Kidney epithelial cell (primary cell): ENCODE data around the gene RANGRF. TPM values are rescaled to one million over a fixed set of nuclear protein-coding genes. Genes with fewer than 3 reads are reported as not detected.
A peak's percentile ranks its signal among the peaks of the same experiment; 100 is the strongest.

Experiments used
- DNase-seq: peaks from one replicate; pipeline ENCODE4 v3.0.0-alpha.2; 2010; ENCODE audit warnings: low read depth
- H3K27me3 ChIP-seq: 2 replicates; pipeline ENCODE4 v1.6.0; 2011; ENCODE audit warnings: low read length; ENCODE audit not compliant: control insufficient read depth, insufficient read depth
- H3K36me3 ChIP-seq: 2 replicates; pipeline ENCODE4 v1.5.1; 2011; ENCODE audit warnings: low read length; ENCODE audit not compliant: control insufficient read depth, insufficient read depth
- H3K4me3 ChIP-seq: 2 replicates; pipeline ENCODE4 v1.5.1; 2011; ENCODE audit warnings: low read depth, mild to moderate bottlenecking, control low read depth, low read length
- total RNA-seq: library from RNA; depleted of rRNA; stranded (reverse); fragments of >200 nt; gene quantifications from 2 replicates; pipeline ENCODE4 v1.2.3, GENCODE V29; 2015
- TF ChIP-seq, protein P1 (sequence below): IDR thresholded peaks from 2 replicates; pipeline ENCODE4 v1.5.1; 2011; ENCODE audit warnings: mild to moderate bottlenecking, moderate library complexity, low read length, control low read depth, inconsistent platforms; ENCODE audit not compliant: insufficient read depth, poor library complexity, severe bottlenecking

The RANGRF gene
- total RNA-seq, 1 donor from 2014 or later, result 30.0 TPM

DNA sequence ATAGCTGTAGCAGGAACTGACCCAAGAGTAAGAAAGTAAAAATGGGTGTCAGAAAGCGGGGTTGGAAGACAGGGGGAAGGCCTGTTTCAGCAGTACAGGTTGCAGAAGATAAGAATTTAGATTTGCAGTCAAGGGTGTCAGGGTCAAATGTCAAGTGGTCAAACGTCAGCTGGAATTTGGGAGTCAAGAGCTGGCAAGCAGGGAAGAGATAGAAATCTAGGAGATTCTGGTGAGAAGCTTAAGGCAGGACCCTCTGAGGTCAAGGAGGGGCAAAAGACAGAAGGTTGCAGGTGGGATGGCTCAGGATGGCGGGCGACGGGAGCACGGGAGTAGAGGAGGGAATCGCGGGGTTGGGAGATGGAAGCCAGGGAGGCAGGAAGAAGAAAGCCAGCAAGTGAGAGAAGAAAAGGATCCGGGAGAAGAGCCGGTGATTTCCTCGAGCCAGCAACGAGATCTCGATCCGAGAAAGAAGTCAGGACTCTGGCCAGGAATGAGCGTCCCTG lies 6.4 kb downstream of the RANGRF start:
- peak overlapping the region; percentile 71 for H3K4me3 ChIP-seq
- TF ChIP-seq, protein P1, sequence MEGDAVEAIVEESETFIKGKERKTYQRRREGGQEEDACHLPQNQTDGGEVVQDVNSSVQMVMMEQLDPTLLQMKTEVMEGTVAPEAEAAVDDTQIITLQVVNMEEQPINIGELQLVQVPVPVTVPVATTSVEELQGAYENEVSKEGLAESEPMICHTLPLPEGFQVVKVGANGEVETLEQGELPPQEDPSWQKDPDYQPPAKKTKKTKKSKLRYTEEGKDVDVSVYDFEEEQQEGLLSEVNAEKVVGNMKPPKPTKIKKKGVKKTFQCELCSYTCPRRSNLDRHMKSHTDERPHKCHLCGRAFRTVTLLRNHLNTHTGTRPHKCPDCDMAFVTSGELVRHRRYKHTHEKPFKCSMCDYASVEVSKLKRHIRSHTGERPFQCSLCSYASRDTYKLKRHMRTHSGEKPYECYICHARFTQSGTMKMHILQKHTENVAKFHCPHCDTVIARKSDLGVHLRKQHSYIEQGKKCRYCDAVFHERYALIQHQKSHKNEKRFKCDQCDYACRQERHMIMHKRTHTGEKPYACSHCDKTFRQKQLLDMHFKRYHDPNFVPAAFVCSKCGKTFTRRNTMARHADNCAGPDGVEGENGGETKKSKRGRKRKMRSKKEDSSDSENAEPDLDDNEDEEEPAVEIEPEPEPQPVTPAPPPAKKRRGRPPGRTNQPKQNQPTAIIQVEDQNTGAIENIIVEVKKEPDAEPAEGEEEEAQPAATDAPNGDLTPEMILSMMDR, result no peak
- no peaks in the 10 kb centered on the region for H3K36me3 ChIP-seq

DNA sequence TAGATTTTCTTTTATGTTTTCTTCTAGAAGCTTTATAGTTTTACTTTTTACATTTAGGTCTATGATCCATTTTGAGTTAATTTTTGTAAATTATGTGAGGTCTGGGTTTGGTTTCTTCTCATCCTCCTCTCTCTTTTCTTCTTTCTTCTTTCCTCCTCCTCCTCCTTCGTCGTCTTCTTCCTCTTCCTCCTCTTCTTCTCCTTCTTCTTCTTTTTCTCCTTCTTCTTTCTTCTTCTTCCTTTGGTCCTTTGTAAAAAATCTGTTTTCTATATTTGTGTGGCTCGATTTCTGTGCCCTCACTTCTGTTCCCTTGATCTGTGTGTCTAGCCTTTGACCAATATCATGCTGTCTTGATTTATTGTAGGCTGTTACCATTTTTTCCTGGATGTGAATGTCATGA lies 11.8 kb downstream of the RANGRF start:
- no peak for DNase-seq
- Histone ChIP-seq H3K36me3 (no peaks in the 10 kb centered on the region), H3K4me3 (no peak overlapping the region), H3K27me3 (no peaks in the 10 kb centered on the region)
- TF ChIP-seq, protein P1, result no peak

More for the DNA sequence above, 6.4 kb downstream of the RANGRF start:
- no peak for DNase-seq
- H3K27me3 ChIP-seq, result no peaks in the 10 kb centered on the region

DNA sequence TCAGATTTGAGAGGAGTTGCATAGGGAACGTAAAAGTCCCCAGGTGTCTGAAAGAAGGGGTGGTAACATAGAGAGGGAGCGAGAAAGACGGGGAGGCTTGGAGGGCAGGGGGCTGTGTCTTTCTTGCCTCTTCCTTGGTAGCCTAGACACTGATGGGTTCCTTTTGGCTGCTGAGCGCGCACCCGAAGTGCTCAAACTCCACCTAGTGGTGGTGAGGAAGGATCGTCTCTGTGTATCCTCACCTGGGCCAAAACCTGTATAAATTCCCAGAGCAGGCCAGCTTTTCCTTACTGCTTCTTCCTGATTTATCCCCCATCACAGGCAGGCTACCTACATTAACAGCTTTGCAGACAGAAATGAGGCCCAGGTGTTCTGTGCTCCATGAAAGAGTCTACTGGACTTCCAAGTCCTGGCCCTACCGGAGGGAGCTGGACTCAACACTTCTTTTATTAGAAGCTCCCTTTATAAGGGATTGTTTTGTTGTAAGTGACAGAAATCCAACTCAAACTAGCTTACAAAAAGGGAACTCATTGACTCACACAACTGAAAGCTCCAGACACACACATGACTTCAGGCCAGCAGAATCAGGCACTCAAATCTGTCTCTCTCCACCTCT lies 12.3 kb downstream of the RANGRF start:
- no peak for DNase-seq
- TF ChIP-seq, protein P1, result peak; percentile 92
- no peaks in the 10 kb centered on the region for H3K27me3 ChIP-seq
- no peaks in the 10 kb centered on the region for H3K36me3 ChIP-seq
- no peak overlapping the region for H3K4me3 ChIP-seq

DNA sequence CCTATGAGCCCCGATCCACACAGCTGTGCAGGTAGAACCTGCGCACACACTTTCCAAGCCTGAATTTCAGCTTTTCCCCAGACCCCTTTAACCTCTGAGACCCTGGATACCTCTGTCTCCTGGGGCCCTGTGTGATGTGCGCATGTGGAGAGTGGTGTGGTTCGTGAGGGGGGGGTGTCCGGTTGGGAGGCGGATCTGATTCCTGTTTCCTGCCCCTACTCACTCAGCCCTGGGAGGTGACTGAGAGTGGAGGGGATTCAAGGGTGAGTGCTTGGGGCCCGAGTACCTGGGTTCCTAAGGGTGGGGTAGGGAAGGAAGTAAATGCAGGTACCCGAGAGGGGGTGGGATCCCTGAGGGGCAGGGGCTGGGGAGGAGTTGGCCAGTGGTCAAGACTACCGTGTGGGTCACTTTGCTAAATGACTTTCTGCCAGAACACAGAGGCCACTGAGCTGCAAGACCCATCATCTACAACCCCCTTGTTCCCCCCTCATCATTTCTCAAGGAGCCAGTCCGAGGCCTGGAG lies 22.2 kb downstream of the RANGRF start:
- Histone ChIP-seq H3K27me3 (peaks cover 52% of the 10 kb centered on the region), H3K4me3 (no peak overlapping the region), H3K36me3 (no peaks in the 10 kb centered on the region)
- DNase-seq, result no peak
- TF ChIP-seq, protein P1, result no peak

DNA sequence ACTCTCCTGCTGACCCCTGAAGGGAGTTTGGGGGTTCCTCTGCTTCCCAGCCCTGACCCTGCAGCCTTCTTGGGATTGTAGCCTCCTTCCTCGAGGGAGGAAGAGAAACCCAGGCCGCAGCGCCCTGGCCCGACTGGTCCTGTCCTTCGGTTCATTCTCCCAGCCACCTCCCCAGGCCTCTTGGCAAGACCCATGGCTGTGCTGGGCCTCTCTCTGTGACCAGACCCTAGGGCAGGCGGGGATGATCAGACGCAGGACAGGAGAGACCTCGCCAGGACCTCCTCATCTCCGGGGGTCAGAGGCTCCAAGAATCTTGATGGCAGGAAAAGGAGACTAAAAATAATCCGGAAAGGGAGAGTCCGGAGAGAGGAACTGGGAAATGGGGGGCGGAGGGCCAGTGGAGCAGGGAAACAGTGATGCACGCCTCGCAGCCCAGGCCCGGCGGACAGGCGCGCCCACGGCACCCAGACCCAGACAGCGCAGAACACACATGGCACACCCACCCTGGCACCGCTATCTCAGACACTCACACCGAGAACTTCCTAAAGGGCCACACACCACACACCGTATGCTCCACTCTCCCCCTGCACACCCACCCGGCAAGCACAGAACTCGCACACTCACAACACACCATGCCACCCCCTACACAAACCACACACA lies 22.8 kb downstream of the RANGRF start:
- Histone ChIP-seq H3K4me3 (no peak overlapping the region), H3K27me3 (peaks cover 58% of the 10 kb centered on the region), H3K36me3 (no peaks in the 10 kb centered on the region)
- no peak for DNase-seq
- TF ChIP-seq, protein P1, result no peak
